CD4-positive, alpha-beta T cell treated with Interleukin-4 for 1 hour (primary cell): ENCODE results near the gene H3-3A.

ENCODE experiments used
- DNase-seq, 2 donors: peaks; one replicate each; pipeline ENCODE4 v3.0.0-alpha.2; 2020 to 2022

H3-3A gene

DNA sequence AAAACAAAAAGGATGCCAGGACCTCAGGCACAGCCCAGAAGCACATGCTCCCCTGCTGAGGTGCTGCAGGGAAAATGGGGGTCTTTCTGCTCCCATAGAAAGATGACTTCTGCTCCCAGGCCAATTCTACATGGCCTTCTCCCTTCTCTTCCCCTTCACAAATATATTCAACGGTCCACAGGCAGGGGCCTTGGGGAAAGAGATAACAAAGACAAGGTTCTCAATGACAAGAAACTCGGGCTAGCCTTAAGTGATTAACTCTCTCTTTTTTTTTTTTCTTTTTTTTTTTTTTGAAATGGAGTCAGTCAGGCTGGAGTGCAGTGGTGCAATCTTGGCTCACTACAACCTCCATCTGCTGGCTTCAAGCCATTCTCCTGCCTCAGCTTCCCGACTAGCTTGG, 54.2 kb downstream of the H3-3A start:
- DNase-seq: no peak

DNA sequence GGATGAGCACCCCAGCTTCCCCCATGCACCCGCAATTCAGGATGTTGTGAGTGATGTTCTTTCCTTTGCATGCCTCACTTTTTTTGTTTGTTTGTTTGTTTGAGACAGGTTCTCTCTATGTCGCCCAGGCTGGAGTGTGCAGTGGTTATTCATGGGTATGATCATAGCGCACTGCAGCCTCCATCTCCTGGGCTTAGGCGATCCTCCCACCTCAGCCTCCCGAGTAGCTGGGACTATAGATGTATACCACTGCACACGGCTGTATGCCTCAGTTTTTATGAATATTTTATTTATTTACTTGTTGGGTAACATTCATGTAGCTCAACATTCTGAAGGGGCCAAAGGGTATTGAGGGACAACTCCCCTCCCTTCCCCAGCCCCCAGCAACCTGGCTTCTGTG, 54.8 kb downstream of the H3-3A start:
- no peak for DNase-seq

DNA sequence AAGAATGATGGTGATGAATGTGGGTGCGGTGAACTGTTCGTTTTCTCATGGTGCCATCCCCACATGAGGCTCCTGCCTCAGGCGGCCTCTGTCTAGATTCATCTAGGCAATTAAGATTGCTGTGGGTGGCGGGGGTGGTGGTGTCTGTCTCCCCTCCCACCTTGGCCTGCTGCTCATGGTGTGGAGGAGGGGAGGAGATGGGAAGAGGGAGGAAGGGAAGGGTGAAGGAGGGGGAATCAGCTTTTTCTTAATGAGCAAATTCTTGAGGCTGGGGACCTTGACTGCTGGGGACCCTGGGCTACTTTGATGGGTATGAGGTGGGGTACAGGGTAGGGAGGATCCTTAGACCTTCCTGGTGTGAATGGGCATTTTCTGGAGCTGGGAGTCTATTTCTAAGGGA, 55.8 kb downstream of the H3-3A start:
- no peak for DNase-seq

DNA sequence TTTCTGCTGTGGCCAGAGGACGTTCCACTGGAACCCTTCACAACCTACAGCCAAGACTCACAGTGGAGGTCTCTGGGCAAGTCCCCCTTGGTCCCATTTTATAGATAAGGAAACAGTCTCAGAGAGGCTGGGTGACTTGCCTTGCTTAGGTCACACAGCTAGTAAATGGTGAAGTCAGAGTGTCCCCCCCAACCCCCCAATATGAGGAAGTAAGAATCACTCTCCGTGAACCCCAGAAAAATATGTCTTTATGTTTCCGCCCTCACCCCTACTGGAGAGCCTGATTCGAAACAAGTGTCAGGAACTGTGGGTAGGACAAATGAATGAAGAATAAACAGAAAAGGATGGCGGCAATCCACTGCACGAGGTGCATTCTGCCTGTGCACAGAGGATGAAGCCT, 56.7 kb downstream of the H3-3A start:
- no peak for DNase-seq

GRCh38 chr1:226120398-226120797, 57.9 kb downstream of the H3-3A start:
- no peak for DNase-seq

DNA sequence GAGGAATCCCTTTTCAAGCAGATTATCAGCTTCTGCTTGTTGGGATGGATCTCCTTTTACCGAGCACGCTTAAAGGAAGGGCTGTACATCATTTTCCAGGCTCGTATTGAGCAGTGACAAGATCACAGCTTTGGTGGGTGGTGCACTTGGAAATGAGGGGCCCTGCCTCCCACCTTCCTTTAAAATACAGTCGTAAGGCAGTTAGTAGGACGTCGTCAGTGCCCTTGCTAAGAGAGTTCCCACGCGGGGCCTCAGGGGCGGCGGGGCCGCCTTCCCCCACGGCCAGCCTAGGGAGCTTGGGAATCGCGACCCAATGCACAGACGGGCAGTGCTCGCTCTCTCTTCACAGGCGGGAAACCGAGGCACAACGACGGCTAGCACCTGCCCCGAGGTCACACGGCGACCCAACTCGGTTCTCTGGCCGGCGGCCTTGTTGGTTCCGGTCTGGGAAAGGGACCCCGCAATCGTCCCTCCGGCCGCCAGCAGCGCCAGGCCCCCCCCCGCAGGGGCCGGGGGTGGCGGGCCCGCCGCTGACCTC, 58.6 kb downstream of the H3-3A start:
- no peak for DNase-seq
